Endometrial microvascular endothelial cells (primary cell): ENCODE measurements around the gene EIF6. TPM values are rescaled to one million over a fixed set of nuclear protein-coding genes. Genes with fewer than 3 reads are reported as not detected.

Experiments used
- in situ Hi-C: cut with HindIII; loops from 2 replicates; pipeline ENCODE4 v1.10.0; 2017; ENCODE audit warnings: low sequenced_read_pairs, low pct_unique_long_range_greater_than_20kb; ENCODE audit errors: inconsistent ontology term
- total RNA-seq: library from RNA; depleted of rRNA; stranded (reverse); fragments of >200 nt; gene quantifications from one replicate; pipeline ENCODE4 v1.2.3, GENCODE V29; 2015; ENCODE audit errors: inconsistent ontology term

EIF6 gene
- total RNA-seq, 1 donor from 2014 or later, result 220 TPM

DNA sequence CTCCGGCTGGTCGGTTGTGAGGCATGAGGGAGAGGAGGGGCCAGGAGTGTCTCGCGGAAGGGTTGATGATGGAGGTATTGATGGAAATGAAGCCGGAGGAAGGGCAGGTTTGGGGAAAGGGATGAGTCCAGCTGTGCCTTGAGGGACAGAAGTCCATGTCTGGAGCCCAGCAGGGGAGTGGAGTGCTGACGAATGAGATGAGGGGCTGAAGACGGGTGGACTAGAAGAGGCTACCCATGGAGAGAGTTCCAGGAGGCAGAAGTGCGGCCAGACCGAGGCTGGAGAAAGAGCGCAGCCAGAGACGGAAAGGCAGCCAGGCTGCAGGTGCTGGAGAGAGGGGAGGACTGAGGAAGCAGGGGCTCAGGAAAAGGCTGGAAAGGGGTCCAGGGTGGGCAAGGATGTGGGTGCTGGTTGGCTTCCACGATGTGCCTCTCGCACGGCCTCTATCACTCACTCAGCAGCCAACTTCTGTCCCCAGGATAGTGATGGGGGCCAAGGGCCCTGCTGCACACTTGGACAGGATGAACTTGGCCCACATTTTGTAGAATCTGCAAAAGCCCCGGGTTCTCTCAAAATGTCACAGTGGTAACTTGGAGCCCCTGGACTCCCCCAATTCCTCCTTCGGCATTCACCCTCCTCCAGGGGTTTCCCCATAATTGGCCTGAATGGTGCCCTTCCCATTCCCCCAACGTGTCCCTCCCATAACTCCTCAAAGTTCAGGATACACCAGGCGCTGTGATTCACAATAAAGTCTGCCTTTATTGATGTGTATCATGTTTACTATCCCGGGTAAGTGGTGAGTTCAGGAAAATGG is 627 bp upstream of the EIF6 start:
- in situ Hi-C loops, result no loop called here

- in situ Hi-C loops, result no loop called here
Observed at GRCh38 chr20:35283441-35284266, 918 bp downstream of the EIF6 start.

DNA sequence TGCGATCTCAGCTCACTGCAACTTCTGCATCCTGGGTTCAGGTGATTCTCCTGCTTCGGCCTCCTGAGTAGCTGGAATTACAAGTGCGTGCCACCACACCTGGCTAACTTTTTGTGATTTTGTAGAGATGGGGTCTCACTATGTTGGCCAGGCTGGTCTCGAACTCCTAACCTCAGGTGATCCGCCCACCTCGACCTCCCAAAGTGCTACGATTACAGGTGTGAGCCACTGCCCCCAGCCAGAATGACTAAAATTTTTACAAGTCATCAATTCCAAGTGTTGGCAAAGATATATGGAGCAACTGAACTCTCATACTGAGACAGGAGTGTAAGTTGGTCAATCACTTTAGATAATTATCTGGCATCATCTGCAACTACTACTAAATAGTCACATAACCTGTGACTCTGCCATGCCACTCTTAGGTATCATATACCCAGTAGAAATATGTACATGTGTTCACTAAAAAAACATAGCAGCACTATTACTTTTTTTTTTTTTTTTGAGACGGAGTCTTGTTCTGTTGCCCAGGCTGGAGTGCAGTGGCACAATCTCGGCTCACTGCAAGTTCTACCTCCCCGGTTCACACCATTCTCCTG is 3.0 kb downstream of the EIF6 start:
- in situ Hi-C loops, result no loop called here

DNA sequence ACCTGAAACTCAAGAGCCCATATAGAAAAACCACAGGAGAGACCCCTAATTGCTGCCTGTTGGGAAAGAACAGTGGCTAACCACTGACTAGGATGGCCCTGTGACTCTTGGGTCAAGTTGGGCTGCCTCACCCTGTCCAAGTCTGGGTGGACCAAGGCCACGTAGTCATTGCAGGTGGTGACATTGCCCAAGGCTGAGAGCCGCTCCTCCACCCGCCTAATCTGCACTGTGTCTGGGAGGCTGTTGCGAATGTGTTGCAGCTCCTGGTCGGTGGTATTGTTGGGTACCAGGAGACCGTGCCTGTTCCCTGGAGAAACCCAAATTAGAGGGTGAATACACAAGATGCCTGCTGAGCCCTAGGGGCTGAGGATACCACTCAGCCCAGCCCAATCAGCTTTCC is 4.0 kb downstream of the EIF6 start:
- in situ Hi-C loops, result no loop called here

- in situ Hi-C loops, result no loop called here
Observed at GRCh38 chr20:35279533-35280174, 4.9 kb downstream of the EIF6 start.

DNA sequence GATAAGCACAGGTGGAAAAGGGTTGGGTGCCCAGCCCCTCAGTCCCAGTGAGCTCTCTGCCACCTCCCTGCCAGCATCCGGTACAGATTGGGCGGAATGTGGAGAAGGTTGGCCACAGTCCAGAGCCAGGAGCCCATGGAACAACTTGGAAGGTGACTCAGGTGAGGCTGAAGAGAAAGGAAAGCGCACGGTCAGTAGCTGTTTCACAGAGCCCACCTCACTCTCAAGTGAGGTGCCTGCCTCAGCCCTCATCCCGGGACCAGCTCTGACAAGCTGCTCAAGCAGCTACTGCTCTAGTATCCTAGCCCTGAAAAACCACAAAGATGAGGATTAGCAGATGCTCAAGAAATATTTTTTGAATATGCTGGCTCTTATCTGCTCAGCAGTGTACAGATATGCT is 5.5 kb downstream of the EIF6 start:
- in situ Hi-C loops, result no loop called here

DNA sequence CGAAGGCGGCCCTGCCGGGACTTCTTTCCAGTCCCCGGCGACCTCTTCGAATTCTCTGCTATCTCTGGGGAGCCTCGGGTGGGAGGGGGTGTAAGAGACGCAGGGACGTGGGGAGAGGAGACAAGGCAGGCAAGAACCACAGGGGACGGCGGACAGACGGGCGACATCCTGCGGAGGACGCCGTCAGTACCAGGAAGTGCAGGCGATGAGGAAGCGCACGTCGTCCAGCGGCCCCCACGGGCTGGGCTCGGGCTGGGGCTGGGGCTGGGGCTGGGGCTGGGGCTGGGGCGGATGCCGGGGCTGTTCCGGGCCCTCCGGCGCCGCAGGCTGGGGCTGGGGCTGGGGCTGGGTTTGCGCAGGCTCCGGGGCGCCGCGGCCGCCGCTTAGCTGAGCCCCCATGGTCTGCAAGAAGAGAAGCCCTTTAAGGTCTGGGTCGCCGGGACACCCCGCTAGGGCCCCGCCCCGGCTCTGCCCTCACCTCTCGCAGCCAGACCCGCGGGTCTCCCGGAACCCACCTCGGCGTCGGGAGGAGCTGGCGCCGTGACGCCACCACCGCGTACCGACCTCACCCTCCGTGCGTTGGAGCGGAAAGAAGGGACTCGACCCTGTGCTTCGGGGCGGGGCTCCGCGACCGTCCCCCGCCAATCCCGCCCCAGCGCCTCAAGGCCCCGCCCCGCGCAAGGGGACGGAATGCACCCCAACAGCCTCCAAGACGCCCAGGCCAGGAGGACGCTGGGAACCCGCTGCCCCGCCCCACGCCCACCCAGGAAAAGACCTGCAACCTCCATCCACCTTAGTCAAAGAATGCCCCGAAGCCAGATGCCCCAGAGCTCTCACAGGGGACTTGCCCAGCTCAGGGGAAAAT is 6.8 kb downstream of the EIF6 start, which contains the start of gene MMP24OS:
Gene MMP24OS, minus strand, starts transcription at position 592 of the 865 bp plus-strand sequence. Its CDS starts 193 bp downstream, at position 399.
- in situ Hi-C loops, result no loop called here

GRCh38 chr20:35277127-35277526 is 7.4 kb downstream of the EIF6 start:
- in situ Hi-C loops, result no loop called here

DNA sequence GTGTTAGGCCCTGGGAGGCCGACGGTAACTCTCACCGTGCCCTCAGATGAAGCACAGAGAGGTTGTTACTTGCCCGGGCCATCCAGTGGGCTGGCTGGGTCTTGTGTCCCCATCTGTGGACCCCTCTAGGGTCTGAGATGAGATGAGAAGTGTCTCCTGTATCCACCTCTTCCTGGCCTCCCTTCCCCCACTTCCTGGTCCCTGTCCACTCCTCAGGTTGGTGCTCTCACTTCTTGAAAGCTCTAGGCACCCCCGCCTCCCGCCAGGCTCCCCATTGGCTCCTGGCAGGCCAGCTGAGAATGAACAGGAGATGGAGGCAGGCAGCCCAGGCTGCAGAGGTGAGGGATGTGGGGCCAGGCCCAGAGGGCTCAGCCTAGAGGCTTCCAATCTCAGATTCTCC is 8.2 kb downstream of the EIF6 start:
- in situ Hi-C loops, result no loop called here

- in situ Hi-C loops, result no loop called here
Observed at GRCh38 chr20:35275741-35276251, 8.8 kb downstream of the EIF6 start.

- in situ Hi-C loops, result no loop called here
Observed at GRCh38 chr20:35274172-35275092, 10.1 kb downstream of the EIF6 start.

- in situ Hi-C loops, result no loop called here
Observed at GRCh38 chr20:35273449-35274171, 11.0 kb downstream of the EIF6 start.

GRCh38 chr20:35271904-35272303 is 12.7 kb downstream of the EIF6 start:
- in situ Hi-C loops, result no loop called here

- in situ Hi-C loops, result no loop called here
Observed at GRCh38 chr20:35271073-35271882, 13.3 kb downstream of the EIF6 start.

DNA sequence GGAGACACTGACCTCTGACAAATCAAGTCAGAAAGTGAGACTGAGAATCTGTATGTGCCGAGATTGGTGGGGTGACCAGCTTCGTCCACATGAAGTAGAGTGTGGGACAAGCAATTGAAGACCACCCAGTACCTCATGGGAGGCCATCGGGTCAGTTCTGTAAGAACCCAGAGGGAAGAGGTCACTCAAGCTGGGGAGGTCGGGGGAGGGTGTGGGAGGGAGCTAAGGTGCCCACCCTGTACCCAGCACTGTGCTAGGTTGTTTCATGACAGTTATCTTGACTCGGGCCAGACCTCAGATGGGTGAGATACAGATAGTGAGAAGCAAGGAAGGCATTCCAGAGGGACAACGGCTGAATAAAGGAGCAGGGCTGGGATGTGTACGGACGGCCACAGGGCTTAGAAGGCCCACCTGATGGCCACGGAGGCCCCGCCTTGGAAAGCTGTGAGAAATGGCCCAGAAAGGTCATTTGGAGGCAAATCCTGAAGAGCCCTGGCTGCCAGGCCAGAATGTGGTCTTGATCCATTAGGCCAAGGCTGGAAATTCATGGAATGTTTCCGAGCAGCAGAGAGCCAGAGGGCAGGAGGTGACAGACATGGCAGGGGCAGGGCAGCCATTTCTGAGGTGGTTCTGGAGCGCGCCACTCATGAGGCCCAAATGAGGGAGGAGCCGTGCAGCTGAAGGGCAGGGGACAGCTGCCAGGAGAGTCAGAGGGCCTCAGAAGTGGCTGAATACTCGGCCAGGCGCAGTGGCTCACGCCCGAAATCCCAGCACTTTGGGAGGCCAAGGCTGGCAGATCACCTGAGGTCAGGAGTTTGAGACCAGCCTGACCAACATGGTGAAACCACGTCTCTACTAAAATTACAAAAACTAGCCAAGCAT is 14.3 kb downstream of the EIF6 start:
- in situ Hi-C loops, result no loop called here
